Measurements from ENCODE around the gene THSD7A. TPM values are rescaled to one million over a fixed set of nuclear protein-coding genes. Genes with fewer than 3 reads are reported as not detected.

Gene THSD7A
- total RNA-seq, 1 donor from 2014 or later = 10.1 TPM

DNA sequence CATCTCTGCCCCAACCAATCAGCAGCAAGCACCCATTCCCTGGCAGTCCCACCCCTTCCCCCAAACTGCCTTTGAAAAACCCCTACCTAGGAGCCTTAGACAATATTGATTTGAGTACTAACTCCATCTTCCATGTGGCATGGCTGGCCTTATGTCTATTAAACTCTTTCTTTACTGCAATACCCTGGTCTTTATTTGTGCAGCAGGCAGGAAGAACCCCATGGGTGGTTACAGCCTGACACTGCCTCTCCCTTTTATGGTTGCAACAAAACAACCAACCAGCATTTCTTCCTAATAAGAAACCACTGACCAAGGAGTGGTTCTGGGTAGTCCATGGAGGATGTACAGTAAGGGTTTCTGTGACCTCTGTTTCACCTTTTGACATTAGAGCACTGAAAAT, 418.1 kb downstream of the THSD7A start:
- TF ChIP-seq, protein P1, sequence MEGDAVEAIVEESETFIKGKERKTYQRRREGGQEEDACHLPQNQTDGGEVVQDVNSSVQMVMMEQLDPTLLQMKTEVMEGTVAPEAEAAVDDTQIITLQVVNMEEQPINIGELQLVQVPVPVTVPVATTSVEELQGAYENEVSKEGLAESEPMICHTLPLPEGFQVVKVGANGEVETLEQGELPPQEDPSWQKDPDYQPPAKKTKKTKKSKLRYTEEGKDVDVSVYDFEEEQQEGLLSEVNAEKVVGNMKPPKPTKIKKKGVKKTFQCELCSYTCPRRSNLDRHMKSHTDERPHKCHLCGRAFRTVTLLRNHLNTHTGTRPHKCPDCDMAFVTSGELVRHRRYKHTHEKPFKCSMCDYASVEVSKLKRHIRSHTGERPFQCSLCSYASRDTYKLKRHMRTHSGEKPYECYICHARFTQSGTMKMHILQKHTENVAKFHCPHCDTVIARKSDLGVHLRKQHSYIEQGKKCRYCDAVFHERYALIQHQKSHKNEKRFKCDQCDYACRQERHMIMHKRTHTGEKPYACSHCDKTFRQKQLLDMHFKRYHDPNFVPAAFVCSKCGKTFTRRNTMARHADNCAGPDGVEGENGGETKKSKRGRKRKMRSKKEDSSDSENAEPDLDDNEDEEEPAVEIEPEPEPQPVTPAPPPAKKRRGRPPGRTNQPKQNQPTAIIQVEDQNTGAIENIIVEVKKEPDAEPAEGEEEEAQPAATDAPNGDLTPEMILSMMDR (IDR thresholded peaks at IDR 0.05) = no peak
- no peaks in the 10 kb centered on the region for H3K27me3 ChIP-seq
- H3K36me3 ChIP-seq = no peaks in the 10 kb centered on the region
- DNase-seq (ENCODE audit: low spot score in 2 of 2) = no peak
- H3K27ac ChIP-seq = no peak overlapping the region
- intact Hi-C loops (cut with DNase I) = no loop called here
- no peak overlapping the region for H3K4me3 ChIP-seq
- H3K4me1 ChIP-seq = no peaks in the 10 kb centered on the region
- no peaks in the 10 kb centered on the region for H3K9me3 ChIP-seq

DNA sequence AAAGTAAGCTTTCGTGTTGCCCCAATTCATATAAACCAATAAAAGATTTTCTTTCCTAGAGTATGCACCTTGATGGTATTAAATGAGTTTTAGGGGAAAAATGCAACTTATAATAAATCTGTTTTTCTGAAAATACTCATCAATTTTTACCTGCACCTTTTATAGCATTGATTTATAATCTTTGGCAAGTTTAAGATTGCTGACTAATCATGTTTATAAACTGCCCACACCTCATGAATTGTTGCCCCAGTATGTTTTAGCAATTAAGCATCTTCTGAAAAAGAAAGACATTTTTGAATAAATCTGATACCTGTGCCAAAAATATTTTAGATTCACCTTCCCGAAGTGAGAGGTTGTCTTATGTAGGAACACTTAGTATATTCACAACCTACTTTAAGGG, 420.0 kb downstream of the THSD7A start:
- no peak for DNase-seq (ENCODE audit: low spot score in 2 of 2)
- H3K27ac ChIP-seq = no peak overlapping the region
- TF ChIP-seq, protein P1 (IDR thresholded peaks at IDR 0.05) = no peak
- H3K4me1 ChIP-seq = no peaks in the 10 kb centered on the region
- intact Hi-C loops (cut with DNase I) = no loop called here
- no peak overlapping the region for H3K4me3 ChIP-seq
- H3K9me3 ChIP-seq = no peaks in the 10 kb centered on the region
- H3K36me3 ChIP-seq = no peaks in the 10 kb centered on the region
- no peaks in the 10 kb centered on the region for H3K27me3 ChIP-seq

DNA sequence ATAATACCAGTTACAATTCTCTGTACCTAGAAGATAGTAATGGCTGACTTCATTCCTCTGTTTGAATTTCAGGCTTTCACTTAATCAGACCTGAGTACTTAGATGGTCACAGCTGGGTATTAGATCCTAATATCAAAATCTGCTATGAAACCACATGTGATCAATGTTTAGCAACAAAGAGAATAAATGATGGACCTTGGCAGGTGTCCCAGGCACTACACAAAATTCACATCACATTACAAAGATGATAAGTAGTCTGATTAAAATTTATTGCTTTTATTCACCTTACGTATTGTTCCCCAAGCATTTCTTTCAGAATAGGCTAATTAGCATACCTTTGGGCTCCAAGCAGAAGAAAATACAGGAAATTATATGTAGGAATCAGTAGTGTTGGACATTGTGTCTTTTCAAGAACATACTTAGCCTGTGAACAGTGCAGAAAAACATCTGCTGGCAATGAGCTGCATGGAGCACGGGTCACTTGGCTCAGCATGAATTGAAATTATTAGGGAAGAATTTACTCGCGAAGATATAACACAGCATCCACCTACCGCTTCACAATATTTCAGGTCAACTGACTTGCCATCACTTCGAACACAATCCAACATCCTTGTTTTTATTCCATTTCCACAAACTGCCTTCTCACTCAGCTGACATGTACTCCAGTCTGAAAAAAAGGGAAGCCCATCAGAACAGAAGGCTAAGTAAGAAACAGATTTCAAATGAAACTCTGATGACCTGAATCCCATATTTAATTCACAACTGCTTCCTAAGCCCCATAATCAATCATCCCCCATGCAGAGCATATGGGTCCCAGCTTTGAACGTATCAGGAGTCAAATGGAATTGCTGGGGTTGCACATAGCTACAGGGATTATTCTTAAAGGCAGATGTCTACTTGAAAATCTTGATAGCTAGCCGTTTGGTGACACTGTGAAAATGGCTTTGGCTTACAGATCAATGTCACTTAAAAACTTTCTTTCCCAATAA, 421.0 kb downstream of the THSD7A start:
- intact Hi-C loops (cut with DNase I) = no loop called here
- Histone ChIP-seq H3K27me3 (no peaks in the 10 kb centered on the region), H3K9me3 (no peaks in the 10 kb centered on the region), H3K27ac (no peak overlapping the region), H3K4me1 (no peaks in the 10 kb centered on the region), H3K36me3 (no peaks in the 10 kb centered on the region), H3K4me3 (no peak overlapping the region)
- TF ChIP-seq, protein P1 (IDR thresholded peaks at IDR 0.05) = no peak
- no peak for DNase-seq (ENCODE audit: low spot score in 2 of 2)

DNA sequence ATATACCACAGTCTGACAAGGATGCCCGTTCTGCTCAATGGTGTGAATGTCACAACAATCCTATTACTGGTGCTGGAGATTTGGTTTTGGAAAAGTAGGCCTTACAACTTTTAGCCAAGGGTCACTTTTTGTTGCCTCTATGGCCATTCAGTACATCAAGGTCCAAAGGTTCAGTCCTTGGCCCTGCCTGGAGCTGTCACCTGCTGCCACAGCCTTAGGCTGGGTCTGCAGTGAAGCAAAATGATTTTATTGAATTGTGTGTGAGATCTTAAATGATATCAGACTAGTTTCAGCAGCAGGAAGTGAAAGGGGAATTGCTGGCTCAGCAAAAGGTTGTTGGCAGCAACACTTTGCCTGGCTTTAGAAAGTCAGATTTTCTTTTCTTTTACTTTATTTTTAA, 427.6 kb downstream of the THSD7A start:
- TF ChIP-seq, protein P1 (IDR thresholded peaks at IDR 0.05) = no peak
- H3K4me3 ChIP-seq = no peak overlapping the region
- DNase-seq (ENCODE audit: low spot score in 2 of 2) = no peak
- intact Hi-C loops (cut with DNase I) = no loop called here
- no peaks in the 10 kb centered on the region for H3K4me1 ChIP-seq
- H3K9me3 ChIP-seq = no peaks in the 10 kb centered on the region
- H3K27me3 ChIP-seq = no peaks in the 10 kb centered on the region
- H3K27ac ChIP-seq = no peak overlapping the region
- no peaks in the 10 kb centered on the region for H3K36me3 ChIP-seq

DNA sequence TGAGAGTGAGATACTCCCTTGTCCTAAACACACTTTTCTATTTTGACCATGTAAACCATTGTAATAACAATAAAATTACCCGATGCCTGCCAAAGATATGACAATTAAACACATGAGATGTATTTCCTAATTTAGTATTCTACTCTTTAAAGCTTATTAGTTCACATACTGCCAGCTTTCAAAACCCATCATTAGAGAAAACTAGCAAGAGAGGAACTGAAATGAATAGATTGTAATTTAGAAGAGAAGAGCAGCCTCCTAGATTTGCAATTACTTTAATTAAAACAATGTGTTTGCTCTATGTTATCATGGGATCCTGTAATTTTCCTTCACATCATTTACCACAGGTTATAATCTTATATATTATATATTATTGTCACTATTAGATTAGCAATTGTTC, 428.2 kb downstream of the THSD7A start:
- no peak overlapping the region for H3K27ac ChIP-seq
- TF ChIP-seq, protein P1 (IDR thresholded peaks at IDR 0.05) = no peak
- H3K4me1 ChIP-seq = no peaks in the 10 kb centered on the region
- H3K27me3 ChIP-seq = no peaks in the 10 kb centered on the region
- no peaks in the 10 kb centered on the region for H3K36me3 ChIP-seq
- no peak for DNase-seq (ENCODE audit: low spot score in 2 of 2)
- intact Hi-C loops (cut with DNase I) = no loop called here
- no peak overlapping the region for H3K4me3 ChIP-seq
- H3K9me3 ChIP-seq = no peaks in the 10 kb centered on the region
